Heart right ventricle (tissue), 16 donors: ENCODE measurements around the gene C2CD2. TPM values are rescaled to one million over a fixed set of nuclear protein-coding genes. Genes with fewer than 3 reads are reported as not detected.

Source experiments
- ATAC-seq, 8 donors: fragments of 200-7000 bp; cut with Tn5 transposase; one replicate each; pipeline ENCODE4 v1.9.1; 2020; ENCODE audit warnings: mild to moderate bottlenecking in 8 of 8, moderate library complexity in 8 of 8, moderate number of reproducible peaks in 1 of 8
- DNase-seq, 2 donors: peaks; one replicate each; pipeline ENCODE4 v3.0.0-alpha.2; 2020
- H3K27ac ChIP-seq, 10 donors: fragments of 200-600 bp; sonication (generic) in 2 of 10; one replicate each; pipeline versions ENCODE4 v1.5.0 to v1.8.0; 2020 to 2022; ENCODE audit warnings: mild to moderate bottlenecking in 3 of 10
- H3K27me3 ChIP-seq, 7 donors: fragments of 200-600 bp; one replicate each; pipeline ENCODE4 v1.8.0; 2021 to 2022; ENCODE audit warnings: mild to moderate bottlenecking in 2 of 7
- H3K36me3 ChIP-seq, 9 donors: fragments of 200-600 bp; sonication (generic) in 1 of 9; one replicate each; pipeline versions ENCODE4 v1.5.0 to v1.8.0; 2020 to 2022; ENCODE audit warnings: mild to moderate bottlenecking in 2 of 9
- H3K4me1 ChIP-seq, 9 donors: fragments of 200-600 bp; sonication (generic) in 1 of 9; one replicate each; pipeline versions ENCODE4 v1.5.0 to v1.8.0; 2020 to 2022; ENCODE audit warnings: mild to moderate bottlenecking in 4 of 9
- H3K4me3 ChIP-seq, 10 donors: fragments of 200-600 bp; sonication (generic) in 2 of 10; one replicate each; pipeline versions ENCODE4 v1.5.0 to v1.8.0; 2020 to 2022; ENCODE audit warnings: mild to moderate bottlenecking in 7 of 10, moderate library complexity in 2 of 10
- H3K9me3 ChIP-seq, 11 donors: fragments of 200-600 bp in 10 of 11; sonication (generic) in 2 of 11; one replicate each; pipeline versions ENCODE4 v1.5.0 to v1.8.0; 2013 to 2022; ENCODE audit warnings: mild to moderate bottlenecking in 2 of 11, control low read depth in 1 of 11, moderate library complexity in 1 of 11
- CTCF ChIP-seq, 9 donors: fragments of 200-600 bp; sonication (generic) in 2 of 9; IDR thresholded peaks; one replicate each; pipeline versions ENCODE4 v1.5.0 to v1.8.0; 2021 to 2022; ENCODE audit warnings: antibody characterized with exemption in 9 of 9, mild to moderate bottlenecking in 5 of 9, moderate library complexity in 1 of 9
- WGBS, 2 donors: extraction: QIAGEN DNeasy Blood & Tissue Kit; methylation state at CpG; one replicate each; pipeline ENCODE4 v1.1.7; 2013; ENCODE audit warnings: inconsistent platforms in 1 of 2; 5-methylcytosine and 5-hydroxymethylcytosine counted together
- intact Hi-C, 10 donors: fragments of 100-400 bp; cut with DNase I; formaldehyde crosslinking; loops; one replicate each; pipeline versions ENCODE4 v1.11.1 to v1.14.2; 2022
- polyA plus RNA-seq, 2 donors: library from polyadenylated mRNA; stranded (reverse); fragments of 200-250 nt; gene quantifications; one replicate each; pipeline ENCODE4 v1.2.3, GENCODE V29; 2013
- total RNA-seq, 10 donors: library from RNA; stranded (reverse); fragmentation: NEBNext Ultra II Directional in 3 of 10; extraction: Animal tissue kit (Norgen Biotek cat#: 25700) in 3 of 10; gene quantifications; one replicate each; pipeline versions ENCODE4 v1.2.1 to v1.2.4, GENCODE V29; 2021 to 2023
- donor health status: Arrhythmogenic right ventricular cardiomyopathy.
- donor health status: ischemic (EF 13 %, LVEDD 7.1; RV severe dilation, severe dysfunction).
- donor health status: healthy with polysubstance abuse.
- donor health status: DM: no; HTN: yes; CAD: no.
- donor health status: DM: no; HTN: no; CAD: no.
- donor health status: ischemic (EF 25% LVEDD 6.9; RV normal size, moderate dysfunction).
- donor health status: ischemic (EF 25% LVEDD 5.7; RV mildly dilated, moderate dysfunction).
- donor health status: healthy.
- donor health status: DM: yes; HTN: yes; CAD: no.
- donor health status: Ischemic cardiomyopathy.
- donor health status: ischemic (EF 35%, LVEDD 5.7; RV mildly dilated, moderate dysfunction).
- donor health status: nonischemic (EF 11% LVEDD 7.7; RV severe dilation, severe dysfunction).
- donor health status: DM: yes; HTN: yes; CAD: no.
- donor health status: PGD.
- donor health status: ischemic (EF 29% LVEDD 5.4; RV normal size, mild dysfunction).
- donor health status: nonischemic (EF 23%, LVEDD 6.1; RV moderate dilation, normal function).

C2CD2 gene
- total and polyA plus RNA-seq, 12 donors, result 4.5 to 11.1 (median 6.6) TPM

- no peak overlapping the region for H3K4me3 ChIP-seq
- intact Hi-C loops, result loop anchor here in 1 of 10 donors (5.0 kb wide), 1 partner anchor 725 kb away; no protein-coding TSS in a partner anchor
- WGBS, 2 donors, result 94 to 97% methylated on average over 3 of the region's 3 CpGs
These were observed 33.5 kb upstream of the C2CD2 start for GRCh38 chr21:41987310-41987709.

GRCh38 chr21:41985662-41986416, 32.0 kb upstream of the C2CD2 start:
- 88 to 93% methylated on average over 6 of the region's 6 CpGs for WGBS, 2 donors
- no peak for TF ChIP-seq CTCF (IDR thresholded peaks at IDR 0.05)
- DNase-seq (no peak), ATAC-seq (no peak)
- Histone ChIP-seq H3K4me1 (no peaks in the 10 kb centered on the region), H3K27me3 (no peaks in the 10 kb centered on the region), H3K36me3 (peaks cover 0 to 16% (median 2%) of the 10 kb centered on the region in 9 donors), H3K4me3 (no peak overlapping the region), H3K9me3 (peaks cover 0 to 14% (median 5%) of the 10 kb centered on the region in 11 donors), H3K27ac (no peak overlapping the region)
- intact Hi-C loops, result loop anchor here in 1 of 10 donors (5.0 kb wide), 1 partner anchor 726 kb away; no protein-coding TSS in a partner anchor

More at GRCh38 chr21:41987310-41987709, 33.5 kb upstream of the C2CD2 start:
- ATAC-seq (no peak), DNase-seq (no peak)
- Histone ChIP-seq H3K9me3 (peaks cover 0 to 14% (median 5%) of the 10 kb centered on the region in 11 donors), H3K27me3 (no peaks in the 10 kb centered on the region), H3K27ac (no peak overlapping the region), H3K36me3 (peaks cover 0 to 31% (median 17%) of the 10 kb centered on the region in 9 donors), H3K4me1 (no peaks in the 10 kb centered on the region)
- TF ChIP-seq CTCF (IDR thresholded peaks at IDR 0.05), result no peak

- 94 to 100% methylated on average over 1 of the region's 1 CpG for WGBS, 2 donors
- H3K27ac ChIP-seq, result no peak overlapping the region
- DNase-seq (no peak), ATAC-seq (no peak)
- H3K27me3 ChIP-seq, result no peaks in the 10 kb centered on the region
- no peak overlapping the region for H3K4me3 ChIP-seq
- intact Hi-C loops, result no loop called here
- H3K36me3 ChIP-seq, result no peaks in the 10 kb centered on the region
- peaks cover 0 to 23% (median 5%) of the 10 kb centered on the region in 11 donors for H3K9me3 ChIP-seq
- no peak for TF ChIP-seq CTCF (IDR thresholded peaks at IDR 0.05)
- no peaks in the 10 kb centered on the region for H3K4me1 ChIP-seq
These were observed 29.4 kb upstream of the C2CD2 start for GRCh38 chr21:41983229-41983628.

- Histone ChIP-seq H3K36me3 (no peaks in the 10 kb centered on the region), H3K27ac (no peak overlapping the region), H3K27me3 (no peaks in the 10 kb centered on the region), H3K9me3 (peaks cover 0 to 23% (median 5%) of the 10 kb centered on the region in 11 donors), H3K4me1 (no peaks in the 10 kb centered on the region), H3K4me3 (no peak overlapping the region)
- no peak for DNase-seq
- TF ChIP-seq CTCF (IDR thresholded peaks at IDR 0.05), result no peak
- intact Hi-C loops, result no loop called here
- no peak for ATAC-seq
These were observed 26.7 kb upstream of the C2CD2 start for GRCh38 chr21:41980561-41980960.
